Measurements from ENCODE around the gene ZNF423.

ZNF423 gene

DNA sequence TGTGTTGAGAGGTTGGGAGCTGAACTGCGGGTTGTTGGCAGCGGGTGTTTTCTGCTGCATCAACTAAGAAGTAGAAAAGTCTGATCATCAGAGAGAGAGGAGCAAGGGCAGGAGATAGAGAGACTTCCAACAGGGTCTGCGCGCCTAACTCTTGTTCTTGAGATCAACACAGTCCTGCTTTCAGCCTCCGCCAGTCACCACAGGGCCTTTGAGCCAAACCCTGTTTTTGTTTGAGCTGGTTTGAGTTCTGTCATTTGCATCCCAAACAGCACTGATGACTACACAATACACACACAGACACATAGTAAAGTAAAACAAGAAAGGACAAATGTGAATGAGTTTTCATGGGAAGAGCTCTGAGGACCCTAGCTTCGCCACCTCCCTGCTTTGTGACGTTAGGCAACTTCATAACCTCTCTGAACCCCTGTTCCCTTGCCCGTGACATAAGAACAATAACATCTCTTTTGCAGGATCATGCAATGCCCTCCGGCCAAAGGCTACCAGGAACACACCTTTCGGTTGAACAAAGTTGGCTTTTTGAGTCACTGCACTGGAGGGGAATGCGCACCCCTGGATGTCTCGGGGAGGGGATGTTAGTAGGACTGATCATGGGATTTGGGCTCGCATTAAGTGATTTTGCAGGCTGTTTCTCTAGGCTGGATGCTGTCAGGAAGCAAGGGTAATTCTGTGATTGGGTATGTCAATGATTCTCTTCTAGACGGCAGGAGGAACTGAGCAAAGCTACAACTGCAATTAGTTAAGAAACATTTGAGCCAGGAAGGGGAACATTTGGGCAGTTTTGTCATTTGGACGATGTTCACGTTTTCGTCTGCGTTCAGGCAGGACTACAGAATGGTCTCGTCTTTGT, 390.0 kb downstream of the ZNF423 start:
- DNase-seq: no peak

DNA sequence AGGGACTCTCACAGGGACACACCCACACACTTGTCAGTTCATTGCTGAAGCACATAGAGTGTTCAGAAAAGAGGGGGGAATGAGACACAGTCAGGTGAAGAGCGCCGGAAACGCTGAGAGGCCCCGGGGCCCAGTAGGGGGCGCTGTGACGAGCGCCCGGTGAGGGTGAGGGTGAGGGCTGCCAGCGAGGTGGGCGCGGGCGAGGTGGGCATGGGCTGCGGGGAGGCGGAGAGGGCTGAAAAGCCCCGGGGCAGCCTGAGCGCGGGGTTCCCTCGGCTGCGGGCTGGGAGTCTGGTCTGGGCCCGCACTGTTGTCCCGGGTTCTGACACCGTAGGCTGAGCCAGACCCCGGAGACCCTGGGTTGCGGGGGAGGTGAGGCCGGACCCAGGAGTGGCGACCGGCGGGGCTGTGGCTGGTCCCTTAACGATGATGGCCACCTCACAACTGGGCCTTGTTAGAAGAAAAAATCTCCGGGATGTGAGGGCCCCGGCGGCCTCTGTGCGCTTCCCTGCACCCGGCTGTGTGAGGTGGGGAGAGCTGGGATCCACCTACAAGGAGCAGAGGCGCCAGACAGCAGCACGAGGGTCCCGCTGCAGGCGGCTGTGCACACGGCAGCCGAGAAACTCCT, 390.9 kb downstream of the ZNF423 start:
- no peak for DNase-seq

- no peak for DNase-seq
Observed at GRCh38 chr16:49464093-49464492, 391.8 kb downstream of the ZNF423 start.

- DNase-seq: no peak
Observed at GRCh38 chr16:49463529-49463928, 392.4 kb downstream of the ZNF423 start.

DNA sequence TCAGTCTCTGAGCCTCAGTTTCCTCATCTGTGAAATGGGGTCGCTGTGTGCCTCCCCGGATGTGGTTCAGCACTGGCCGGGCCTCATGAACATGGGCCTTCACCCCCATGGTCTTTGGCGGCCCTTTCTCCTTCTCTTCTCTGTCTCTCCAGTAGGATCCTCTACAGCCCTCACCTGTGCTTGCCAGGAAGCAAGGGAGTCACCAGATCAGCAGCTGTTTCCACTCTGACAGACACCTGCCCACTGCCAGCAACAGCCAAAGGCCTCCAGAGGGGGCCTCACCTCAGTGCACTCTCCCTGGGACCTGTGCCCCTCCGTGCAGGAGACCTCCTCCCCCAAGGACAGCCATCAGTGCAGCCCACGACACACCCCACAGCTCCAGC, 392.9 kb downstream of the ZNF423 start:
- no peak for DNase-seq

GRCh38 chr16:49462362-49462988, 393.4 kb downstream of the ZNF423 start:
- DNase-seq: no peak

DNA sequence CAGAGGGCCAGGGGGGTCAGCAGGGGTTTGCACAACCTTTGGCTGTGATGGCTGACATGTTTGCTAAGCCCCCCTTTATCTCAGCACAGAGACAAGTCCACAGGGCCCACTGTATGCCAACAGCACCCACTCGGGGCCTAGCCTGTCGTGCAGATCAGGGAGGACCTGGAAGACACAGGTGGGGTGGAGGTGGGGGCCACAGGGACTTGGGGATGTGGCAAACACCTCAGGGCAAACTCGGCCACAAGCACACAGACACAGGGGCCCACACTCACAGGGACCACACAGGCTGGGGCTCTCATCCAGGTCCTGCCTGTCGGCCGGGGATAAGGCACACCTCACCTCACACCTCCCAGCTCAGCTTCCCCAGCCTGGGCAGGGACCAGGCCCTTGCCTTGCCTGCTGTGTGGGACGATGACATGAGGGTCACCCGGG, 394.4 kb downstream of the ZNF423 start:
- no peak for DNase-seq

- no peak for DNase-seq
Observed at GRCh38 chr16:49460786-49461470, 395.0 kb downstream of the ZNF423 start.

DNA sequence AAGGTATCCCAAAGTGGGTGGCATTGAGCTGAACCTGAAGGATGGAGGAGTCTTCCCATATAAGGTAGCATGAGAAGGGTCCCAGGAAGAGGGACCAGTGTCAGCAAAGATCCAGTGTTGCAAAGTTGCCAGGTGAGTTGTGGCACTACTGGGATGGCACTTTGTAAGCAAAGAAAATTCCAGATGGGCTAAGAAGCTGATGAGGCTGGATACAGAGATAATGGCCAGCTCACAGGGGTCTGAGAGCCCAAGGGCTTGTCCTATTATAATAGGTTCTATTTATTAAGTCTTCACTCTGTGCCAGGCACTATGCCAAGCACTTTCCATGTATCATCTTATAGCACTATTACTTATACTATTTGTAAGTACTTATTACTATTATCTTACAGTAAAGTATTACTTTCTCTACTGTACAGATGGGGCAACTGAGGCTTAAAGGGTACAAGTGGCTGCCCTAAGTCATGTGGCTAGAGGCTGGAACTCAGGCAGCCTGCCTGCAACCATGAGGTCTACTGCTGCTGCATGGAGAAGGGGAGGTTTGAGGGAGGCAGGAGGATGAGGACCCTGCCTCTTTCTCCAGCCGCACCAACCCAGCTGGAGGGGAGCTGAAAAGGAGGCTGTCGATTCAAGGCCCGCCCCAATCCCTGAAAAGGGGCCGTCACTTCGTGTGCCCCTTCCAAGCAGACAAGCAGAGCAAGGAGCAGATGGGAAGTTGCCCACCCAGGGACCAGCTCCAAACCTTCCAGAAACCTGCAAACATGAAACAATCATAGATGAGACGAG, 395.8 kb downstream of the ZNF423 start:
- DNase-seq: no peak

GRCh38 chr16:49458656-49459445, 397.1 kb downstream of the ZNF423 start:
- DNase-seq: no peak

DNA sequence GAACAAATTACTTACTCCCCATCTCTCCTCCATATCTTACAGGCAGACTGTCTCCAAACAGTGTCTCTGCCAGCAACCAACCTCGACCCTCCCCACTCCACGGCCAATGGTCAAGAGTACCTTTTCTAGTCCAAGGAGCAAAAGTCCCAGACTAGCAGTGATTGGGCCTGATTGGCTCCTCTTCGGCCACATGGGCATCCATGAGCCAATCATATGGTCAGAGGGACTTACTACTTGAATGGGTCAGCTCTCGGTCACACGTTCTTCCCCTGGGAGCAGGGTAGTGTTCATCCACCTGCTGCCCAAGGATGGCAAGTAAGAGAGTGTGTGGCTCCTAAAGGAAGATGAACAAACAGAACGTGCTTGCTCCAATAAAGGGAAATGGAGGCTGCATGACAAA, 397.7 kb downstream of the ZNF423 start:
- DNase-seq: no peak

- DNase-seq: no peak
Observed at GRCh38 chr16:49457196-49457595, 398.7 kb downstream of the ZNF423 start.

DNA sequence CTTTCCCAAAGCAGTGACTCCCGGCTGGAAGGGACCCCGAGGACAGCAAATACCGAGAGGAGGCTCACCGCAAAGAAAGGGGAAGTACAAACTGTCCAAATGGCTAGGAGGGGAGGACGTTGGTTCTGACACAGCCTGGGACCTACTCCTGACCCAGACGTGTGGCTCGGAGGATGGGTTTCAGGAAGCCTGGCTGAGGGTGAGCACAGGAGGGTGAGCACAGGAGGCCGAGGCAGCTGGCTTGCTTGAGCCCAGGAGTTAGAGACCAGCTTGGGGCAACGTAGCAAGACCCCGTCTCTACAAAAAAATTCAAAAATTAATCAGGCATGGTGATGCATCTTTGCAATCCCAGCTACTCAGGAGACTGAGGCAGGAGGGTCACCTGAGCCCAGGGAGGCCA, 399.1 kb downstream of the ZNF423 start:
- no peak for DNase-seq

GRCh38 chr16:49455991-49456745, 399.7 kb downstream of the ZNF423 start:
- no peak for DNase-seq

DNA sequence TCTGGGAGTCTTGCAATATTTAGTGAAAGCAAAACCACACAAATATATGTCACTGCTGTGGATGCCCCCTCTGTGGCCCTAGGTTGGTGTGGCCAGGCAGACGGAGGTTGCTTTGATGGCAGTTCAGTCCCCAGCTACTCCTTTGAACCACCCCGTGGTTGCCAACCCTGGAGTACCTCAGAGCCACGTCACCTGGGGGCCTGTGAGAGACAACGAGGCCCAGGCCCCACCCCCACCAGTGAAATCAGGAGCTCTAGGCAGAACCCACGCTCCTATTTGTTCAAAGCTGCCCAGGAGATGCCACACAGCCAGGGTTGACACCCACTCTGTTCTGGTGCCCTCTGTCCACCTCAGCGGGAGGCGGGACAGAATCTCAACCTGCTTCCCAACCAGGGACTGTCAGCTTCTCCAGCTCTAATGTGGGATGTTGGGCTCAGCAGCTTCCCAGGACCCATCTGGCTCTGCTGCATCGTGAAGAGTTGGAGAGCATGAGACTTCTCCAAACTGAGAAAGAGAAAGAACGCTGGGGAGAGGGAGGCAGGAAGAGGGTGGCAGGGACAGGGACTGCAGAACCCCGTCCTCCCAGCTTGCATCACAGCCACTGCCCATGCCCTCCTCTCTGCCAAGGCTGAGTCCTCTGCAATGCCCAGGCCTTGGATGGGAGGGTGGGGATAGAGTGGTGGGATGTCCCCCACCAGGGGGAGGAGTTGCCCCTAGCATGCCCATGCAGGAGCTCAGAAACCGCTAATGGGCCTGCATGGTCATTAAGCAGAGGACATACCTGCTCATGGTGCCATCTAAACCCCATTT, 400.5 kb downstream of the ZNF423 start:
- DNase-seq: no peak

DNA sequence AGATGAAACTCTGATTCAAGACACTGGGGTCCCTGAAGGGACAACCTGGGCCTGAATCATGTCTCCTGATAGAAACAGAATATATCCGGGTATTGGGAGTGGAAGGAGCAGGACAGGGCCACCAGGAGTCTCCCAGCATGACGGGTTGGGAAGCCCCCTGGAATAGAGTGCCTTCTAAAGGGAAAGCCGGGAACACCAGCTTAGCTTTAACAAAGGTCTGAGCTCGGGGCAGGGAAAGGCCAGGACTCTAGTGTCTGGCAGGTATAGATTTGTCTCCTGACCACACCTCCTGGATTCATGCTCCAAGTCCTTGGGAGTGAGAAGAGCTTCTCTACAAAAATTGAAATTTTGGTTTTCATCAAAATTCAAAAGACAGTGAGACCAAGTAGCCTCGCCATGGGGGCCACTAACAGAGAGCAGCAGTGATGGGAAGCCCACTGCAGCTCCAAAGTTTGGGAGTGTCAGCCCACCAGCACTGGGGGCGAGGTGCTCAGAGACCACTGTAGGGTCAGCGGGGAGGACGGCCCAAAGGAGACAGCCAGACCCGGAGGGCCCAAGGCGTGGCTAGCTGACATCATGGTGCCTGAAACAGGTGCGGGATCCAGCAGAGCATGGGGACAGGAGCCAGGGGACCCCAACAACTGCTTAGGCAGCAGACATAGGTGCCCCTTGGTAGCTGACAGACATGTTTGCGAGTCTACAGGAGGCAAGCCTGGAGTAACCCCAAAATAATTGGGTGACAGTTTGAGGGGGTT, 401.3 kb downstream of the ZNF423 start:
- no peak for DNase-seq

DNA sequence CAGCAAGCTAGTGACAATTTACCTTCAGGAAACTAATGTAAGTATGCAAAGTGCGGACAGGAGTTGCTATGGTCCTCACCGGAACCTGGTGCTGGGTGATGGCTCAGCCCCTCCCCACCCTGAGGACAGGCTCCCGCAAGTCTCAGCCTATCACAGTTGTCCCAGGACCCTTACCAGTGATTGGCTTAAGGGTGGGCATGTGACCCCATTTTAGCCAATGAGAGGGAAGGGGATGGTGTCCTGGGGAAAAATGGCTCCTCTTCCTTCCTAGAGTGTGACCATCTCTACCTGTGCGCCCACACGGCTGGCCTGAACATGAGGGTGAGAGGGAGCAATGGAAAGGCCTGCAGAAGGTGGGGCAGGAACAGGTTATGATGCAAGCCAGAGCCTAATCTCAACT, 401.9 kb downstream of the ZNF423 start:
- DNase-seq: no peak

DNA sequence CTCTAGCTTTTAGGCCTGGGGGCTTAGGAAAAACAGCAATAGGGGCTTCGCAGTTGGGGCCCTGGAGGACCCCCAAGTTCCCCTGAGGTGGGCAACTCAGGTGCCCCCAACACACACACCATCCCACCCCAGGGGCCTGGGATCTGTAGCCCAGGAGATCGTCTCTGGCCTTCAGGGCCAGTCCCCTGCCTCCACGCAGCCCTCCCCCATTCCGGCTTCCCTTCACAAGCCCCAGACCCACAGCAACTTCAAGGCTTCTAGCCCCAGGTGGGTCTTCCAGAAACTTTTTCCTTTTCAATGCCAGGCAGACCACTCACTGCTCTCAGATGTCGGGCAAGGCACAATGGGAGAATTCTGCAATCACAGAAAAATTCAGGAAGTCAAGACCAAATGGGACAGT, 402.9 kb downstream of the ZNF423 start:
- no peak for DNase-seq

- no peak for DNase-seq
Observed at GRCh38 chr16:49452578-49452977, 403.3 kb downstream of the ZNF423 start.

All from inflammatory macrophage (primary cell).